Lower lobe of right lung (tissue), 2 donors: Measurements from ENCODE around the gene SPCS2. TPM values are rescaled to one million over a fixed set of nuclear protein-coding genes. Genes with fewer than 3 reads are reported as not detected.

Experiments
- ATAC-seq, 2 donors: fragments of 200-7000 bp; cut with Tn5 transposase; one replicate each; pipeline ENCODE4 v1.9.1; 2020 to 2022; ENCODE audit warnings: mild to moderate bottlenecking in 2 of 2, moderate library complexity in 2 of 2
- DNase-seq: peaks from one replicate; pipeline ENCODE4 v3.0.0-alpha.2; 2020
- H3K27ac ChIP-seq: fragments of 200-600 bp; one replicate; pipeline ENCODE4 v1.8.0; 2022
- H3K27me3 ChIP-seq: fragments of 200-600 bp; one replicate; pipeline ENCODE4 v1.8.0; 2022; ENCODE audit warnings: low read depth
- H3K36me3 ChIP-seq: fragments of 200-600 bp; one replicate; pipeline ENCODE4 v1.8.0; 2022; ENCODE audit warnings: mild to moderate bottlenecking
- H3K4me1 ChIP-seq: fragments of 200-600 bp; one replicate; pipeline ENCODE4 v1.8.0; 2022
- H3K4me3 ChIP-seq: fragments of 200-600 bp; one replicate; pipeline ENCODE4 v1.8.0; 2022; ENCODE audit warnings: mild to moderate bottlenecking
- H3K9me3 ChIP-seq: fragments of 200-600 bp; one replicate; pipeline ENCODE4 v1.8.0; 2022
- CTCF ChIP-seq: fragments of 200-600 bp; IDR thresholded peaks from one replicate; pipeline ENCODE4 v1.8.0; 2022; ENCODE audit warnings: antibody characterized with exemption, mild to moderate bottlenecking
- intact Hi-C: fragments of 100-400 bp; cut with DNase I; formaldehyde crosslinking; loops from one replicate; pipeline ENCODE4 v1.11.0; 2022
- total RNA-seq: library from RNA; stranded (reverse); fragmentation: NEBNext Ultra II Directional; extraction: Animal tissue kit (Norgen Biotek cat#: 25700); gene quantifications from one replicate; pipeline ENCODE4 v1.2.1, GENCODE V29; 2021
- donor health status: DM: no; HTN: yes; CAD: no; lungs with severe emphysema.

Gene SPCS2
- total RNA-seq, 1 donor from 2014 or later: 149 TPM

- ATAC-seq: no peak
- intact Hi-C loops: no loop called here
- no peak for DNase-seq
- no peaks in the 10 kb centered on the region for H3K9me3 ChIP-seq
- H3K4me3 ChIP-seq: peak overlapping the region; percentile 92
- no peak overlapping the region for H3K27ac ChIP-seq
- H3K4me1 ChIP-seq: peaks cover 27% of the 10 kb centered on the region
- H3K27me3 ChIP-seq: no peaks in the 10 kb centered on the region
- H3K36me3 ChIP-seq: peaks cover 8% of the 10 kb centered on the region
- no peak for TF ChIP-seq CTCF
Measured at GRCh38 chr11:74950374-74950969, 1.4 kb downstream of the SPCS2 start.

- DNase-seq (no peak), ATAC-seq (no peak)
- H3K4me3 ChIP-seq: no peak overlapping the region
- no peaks in the 10 kb centered on the region for H3K27me3 ChIP-seq
- H3K36me3 ChIP-seq: peaks cover 8% of the 10 kb centered on the region
- peaks cover 32% of the 10 kb centered on the region for H3K4me1 ChIP-seq
- no peak for TF ChIP-seq CTCF
- no peak overlapping the region for H3K27ac ChIP-seq
- intact Hi-C loops: no loop called here
- H3K9me3 ChIP-seq: no peaks in the 10 kb centered on the region
Measured at GRCh38 chr11:74951226-74951625, 2.2 kb downstream of the SPCS2 start.

GRCh38 chr11:74952752-74953151, 3.7 kb downstream of the SPCS2 start:
- no peak for TF ChIP-seq CTCF
- no peak for DNase-seq
- ATAC-seq: no peak
- Histone ChIP-seq H3K27ac (no peak overlapping the region), H3K27me3 (no peaks in the 10 kb centered on the region), H3K9me3 (no peaks in the 10 kb centered on the region), H3K36me3 (peaks cover 8% of the 10 kb centered on the region), H3K4me3 (no peak overlapping the region), H3K4me1 (peaks cover 46% of the 10 kb centered on the region)
- intact Hi-C loops: no loop called here

GRCh38 chr11:74953451-74953850, 4.4 kb downstream of the SPCS2 start:
- H3K27me3 ChIP-seq: no peaks in the 10 kb centered on the region
- no peak for DNase-seq
- H3K4me3 ChIP-seq: no peak overlapping the region
- intact Hi-C loops: no loop called here
- no peak overlapping the region for H3K27ac ChIP-seq
- peaks cover 8% of the 10 kb centered on the region for H3K36me3 ChIP-seq
- no peak for TF ChIP-seq CTCF
- no peak for ATAC-seq
- no peaks in the 10 kb centered on the region for H3K9me3 ChIP-seq
- peaks cover 48% of the 10 kb centered on the region for H3K4me1 ChIP-seq

GRCh38 chr11:74954199-74954598, 5.1 kb downstream of the SPCS2 start:
- no peaks in the 10 kb centered on the region for H3K9me3 ChIP-seq
- H3K27me3 ChIP-seq: no peaks in the 10 kb centered on the region
- intact Hi-C loops: no loop called here
- ATAC-seq (no peak), DNase-seq (no peak)
- H3K36me3 ChIP-seq: peaks cover 8% of the 10 kb centered on the region
- H3K4me3 ChIP-seq: no peak overlapping the region
- no peak for TF ChIP-seq CTCF
- H3K27ac ChIP-seq: no peak overlapping the region
- H3K4me1 ChIP-seq: peaks cover 48% of the 10 kb centered on the region
